GM12875 (cell line): Measurements from ENCODE around the gene LTF.
"Not testable (repeated sequence)": the region's sequence is repeated elsewhere in the genome, so short reads cannot be mapped to it uniquely, and the experiment has no call there.

Experiments
- H3K4me3 ChIP-seq: one replicate; pipeline ENCODE4 v1.5.1; 2011; ENCODE audit warnings: low read depth, low read length, control low read depth
- CTCF ChIP-seq: IDR thresholded peaks from 2 replicates; pipeline ENCODE4 v1.5.1; 2011; ENCODE audit warnings: low read depth, mild to moderate bottlenecking, control low read depth, inconsistent platforms, low read length, moderate library complexity, borderline replicate concordance; ENCODE audit not compliant: insufficient read depth

LTF gene

GRCh38 chr3:46409739-46410489 lies 54.8 kb downstream of the LTF start:
- no peak overlapping the region for H3K4me3 ChIP-seq
- TF ChIP-seq CTCF = no peak

GRCh38 chr3:46408853-46409252 lies 55.9 kb downstream of the LTF start:
- no peak for TF ChIP-seq CTCF
- H3K4me3 ChIP-seq = no peak overlapping the region

GRCh38 chr3:46407970-46408369 lies 56.7 kb downstream of the LTF start:
- TF ChIP-seq CTCF = no peak

GRCh38 chr3:46406788-46407611 lies 57.7 kb downstream of the LTF start, which contains the start of the genes CCR5AS and CCRL2:
Gene CCR5AS (minus strand): TSS chr3:46407066.
Gene CCRL2 (plus strand): TSS chr3:46407259. CDS start chr3:46408080, 821 bp downstream.
- TF ChIP-seq CTCF = no peak
- H3K4me3 ChIP-seq = no peak within 1 kb of the TSS

More at GRCh38 chr3:46407970-46408369, 56.7 kb downstream of the LTF start:
- H3K4me3 ChIP-seq = no peak overlapping the region

- TF ChIP-seq CTCF = no peak
- H3K4me3 ChIP-seq = no peak overlapping the region
These were observed 58.3 kb downstream of the LTF start for GRCh38 chr3:46406443-46406787.

GRCh38 chr3:46405301-46406019 lies 59.2 kb downstream of the LTF start:
- no peak for TF ChIP-seq CTCF
- H3K4me3 ChIP-seq = no peak overlapping the region

GRCh38 chr3:46402902-46403301 lies 61.8 kb downstream of the LTF start:
- not testable (repeated sequence) for H3K4me3 ChIP-seq
